ENCODE data around the gene OPA1. TPM values are rescaled to one million over a fixed set of nuclear protein-coding genes. Genes with fewer than 3 reads are reported as not detected.

OPA1 gene
- total RNA-seq, 1 experiment from 2014 or later, result 72.0 TPM

- intact Hi-C loops (cut with micrococcal nuclease), result no loop called here
- no peak for TF ChIP-seq JUND (IDR thresholded peaks at IDR 0.05)
- TF ChIP-seq CBX3 (IDR thresholded peaks at IDR 0.05; ENCODE audit: low read depth), result no peak
- Histone ChIP-seq H3K27me3 (ENCODE audit: insufficient read depth, low read length) (no peaks in the 10 kb centered on the region), H3K4me2 (ENCODE audit: low read length) (no peak overlapping the region), H3K4me1 (ENCODE audit: control insufficient read depth in 1 of 2, insufficient read depth in 2 of 2, low read length in 2 of 2) (no peaks in the 10 kb centered on the region), H3K36me3 (ENCODE audit: control insufficient read depth in 1 of 2, insufficient read depth in 2 of 2, low read length in 2 of 2) (no peaks in the 10 kb centered on the region), H3K9me3 (ENCODE audit: control insufficient read depth in 1 of 2, insufficient read depth in 1 of 2, low read depth in 1 of 2, low read length in 2 of 2) (no peaks in the 10 kb centered on the region), H2AFZ (ENCODE audit: low read depth, low read length, poor library complexity, severe bottlenecking) (no peak overlapping the region), H3K9ac (ENCODE audit: low read length) (no peak overlapping the region), H3K9me2 (ENCODE audit: insufficient read depth) (no peaks in the 10 kb centered on the region), H4K20me1 (ENCODE audit: insufficient read depth) (no peaks in the 10 kb centered on the region), H3K79me2 (ENCODE audit: insufficient read depth, low read length) (no peaks in the 10 kb centered on the region), H3K4me3 (replicated peaks in 1 of 2; ENCODE audit: low read depth in 1 of 2, low read length in 2 of 2) (no peak overlapping the region), H3K27ac (ENCODE audit: low read depth, low read length) (no peak overlapping the region)
- POLR2A ChIA-PET, result no interaction called here
- RAD21 ChIA-PET (ENCODE audit: low non-redundant PET in 1 of 2, low total read pairs in 2 of 2, uncharacterized antibody in 2 of 2, unreplicated experiment in 2 of 2), result no interaction called here
- BruUV-seq (replicated peaks), result no TSS peak
- DNase-seq (ENCODE audit: low read depth, low spot score) (no peak), ATAC-seq (no peak)
- CTCF ChIA-PET, result no interaction called here
Measured at GRCh38 chr3:193681631-193682030, 88.6 kb downstream of the OPA1 start.

GRCh38 chr3:193686665-193687483, 93.9 kb downstream of the OPA1 start:
- H3K9me2 ChIP-seq (ENCODE audit: insufficient read depth), result no peaks in the 10 kb centered on the region
- no peak for DNase-seq (ENCODE audit: low read depth, low spot score)
- CTCF ChIA-PET, result interaction anchor here (0.7 kb wide), 1 partner anchor 94 kb away, joined by 3 read pairs; no protein-coding TSS in a partner anchor

More at GRCh38 chr3:193686665-193687483, 93.9 kb downstream of the OPA1 start:
- RAD21 ChIA-PET (ENCODE audit: low non-redundant PET in 1 of 2, low total read pairs in 2 of 2, uncharacterized antibody in 2 of 2, unreplicated experiment in 2 of 2), result no interaction called here
- Histone ChIP-seq H3K27ac (ENCODE audit: low read depth, low read length) (no peak overlapping the region), H3K9me3 (ENCODE audit: control insufficient read depth in 1 of 2, insufficient read depth in 1 of 2, low read depth in 1 of 2, low read length in 2 of 2) (no peaks in the 10 kb centered on the region), H2AFZ (ENCODE audit: low read depth, low read length, poor library complexity, severe bottlenecking) (no peak overlapping the region), H3K4me3 (replicated peaks in 1 of 2; ENCODE audit: low read depth in 1 of 2, low read length in 2 of 2) (no peak overlapping the region), H3K4me1 (ENCODE audit: control insufficient read depth in 1 of 2, insufficient read depth in 2 of 2, low read length in 2 of 2) (no peaks in the 10 kb centered on the region), H3K79me2 (ENCODE audit: insufficient read depth, low read length) (no peaks in the 10 kb centered on the region), H3K27me3 (ENCODE audit: insufficient read depth, low read length) (no peaks in the 10 kb centered on the region), H3K4me2 (ENCODE audit: low read length) (no peak overlapping the region), H3K36me3 (ENCODE audit: control insufficient read depth in 1 of 2, insufficient read depth in 2 of 2, low read length in 2 of 2) (peaks cover 0 to 2% of the 10 kb centered on the region in 2 experiments; a peak in 1 of 4 replicates), H3K9ac (ENCODE audit: low read length) (no peak overlapping the region), H4K20me1 (ENCODE audit: insufficient read depth) (0 out of 2 replicates have a peak, but pooled peaks cover 3% of the 10 kb centered on the region)
- no peak for ATAC-seq
- BruUV-seq (replicated peaks), result no TSS peak
- POLR2A ChIA-PET, result no interaction called here
- intact Hi-C loops (cut with micrococcal nuclease), result no loop called here
- TF ChIP-seq YY1 (IDR thresholded peaks at IDR 0.05; ENCODE audit: extremely low read depth, insufficient replicate concordance, low read depth, low read length) (no peak), TCF7L2 (IDR thresholded peaks at IDR 0.05; ENCODE audit: borderline replicate concordance, extremely low read depth, insufficient read depth, insufficient read length) (no peak), POLR2A (IDR thresholded peaks at IDR 0.05; ENCODE audit: borderline replicate concordance, extremely low read depth, insufficient read depth, insufficient read length) (no peak), JUND (IDR thresholded peaks at IDR 0.05) (no peak), SRF (IDR thresholded peaks at IDR 0.05; ENCODE audit: low read depth) (no peak), FOSL1 (IDR thresholded peaks at IDR 0.05; ENCODE audit: low read depth) (no peak), POLR2AphosphoS5 (IDR thresholded peaks at IDR 0.05; ENCODE audit: low read depth, low read length) (no peak), REST (IDR thresholded peaks at IDR 0.05; ENCODE audit: low read depth) (no peak), EZH2 (IDR thresholded peaks at IDR 0.05) (no peak), ATF3 (IDR thresholded peaks at IDR 0.05) (no peak), CEBPB (IDR thresholded peaks at IDR 0.05; ENCODE audit: low read depth) (no peak), CBX3 (IDR thresholded peaks at IDR 0.05; ENCODE audit: low read depth) (no peak), EZH2phosphoT487 (IDR thresholded peaks at IDR 0.05; ENCODE audit: borderline replicate concordance) (no peak)

Measured in HCT116 (cell line).